ENCODE data around the gene SCAI.

SCAI gene

DNA sequence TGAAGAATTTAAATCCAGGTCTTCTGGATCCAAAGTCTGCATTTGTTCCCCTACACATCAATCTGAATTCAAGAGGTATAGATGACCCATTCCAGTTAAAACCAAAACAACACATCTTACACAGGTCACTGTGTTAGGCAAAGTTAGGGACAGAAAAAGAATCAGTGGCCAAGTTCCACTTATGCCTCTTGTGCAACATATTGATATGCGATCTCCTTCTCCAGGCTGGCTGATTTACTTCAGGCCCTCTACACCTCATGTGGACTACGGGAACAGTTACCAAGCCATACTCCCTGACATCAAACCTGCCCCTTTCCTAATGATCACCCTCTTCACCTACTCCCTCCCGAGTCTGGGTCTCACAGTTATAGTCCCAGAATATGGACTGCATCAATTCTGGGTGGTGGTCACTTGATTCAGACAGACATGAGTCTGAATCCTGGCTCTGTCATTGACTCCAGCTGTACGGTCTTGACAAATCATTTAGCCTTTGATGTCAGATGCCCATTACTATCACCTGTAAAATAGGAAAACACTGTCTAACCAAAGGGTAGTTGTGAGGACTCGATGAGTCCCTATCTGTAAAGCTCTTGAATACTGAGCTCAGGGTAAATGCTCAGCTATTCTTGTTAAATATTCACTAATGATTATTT, 228.4 kb downstream of the SCAI start:
- TF ChIP-seq, protein P1, sequence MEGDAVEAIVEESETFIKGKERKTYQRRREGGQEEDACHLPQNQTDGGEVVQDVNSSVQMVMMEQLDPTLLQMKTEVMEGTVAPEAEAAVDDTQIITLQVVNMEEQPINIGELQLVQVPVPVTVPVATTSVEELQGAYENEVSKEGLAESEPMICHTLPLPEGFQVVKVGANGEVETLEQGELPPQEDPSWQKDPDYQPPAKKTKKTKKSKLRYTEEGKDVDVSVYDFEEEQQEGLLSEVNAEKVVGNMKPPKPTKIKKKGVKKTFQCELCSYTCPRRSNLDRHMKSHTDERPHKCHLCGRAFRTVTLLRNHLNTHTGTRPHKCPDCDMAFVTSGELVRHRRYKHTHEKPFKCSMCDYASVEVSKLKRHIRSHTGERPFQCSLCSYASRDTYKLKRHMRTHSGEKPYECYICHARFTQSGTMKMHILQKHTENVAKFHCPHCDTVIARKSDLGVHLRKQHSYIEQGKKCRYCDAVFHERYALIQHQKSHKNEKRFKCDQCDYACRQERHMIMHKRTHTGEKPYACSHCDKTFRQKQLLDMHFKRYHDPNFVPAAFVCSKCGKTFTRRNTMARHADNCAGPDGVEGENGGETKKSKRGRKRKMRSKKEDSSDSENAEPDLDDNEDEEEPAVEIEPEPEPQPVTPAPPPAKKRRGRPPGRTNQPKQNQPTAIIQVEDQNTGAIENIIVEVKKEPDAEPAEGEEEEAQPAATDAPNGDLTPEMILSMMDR (IDR thresholded peaks at IDR 0.05; ENCODE audit: borderline replicate concordance, insufficient read depth, low read depth, low read length), result no peak
- no peak overlapping the region for H3K4me3 ChIP-seq (ENCODE audit: low read depth, low read length)

DNA sequence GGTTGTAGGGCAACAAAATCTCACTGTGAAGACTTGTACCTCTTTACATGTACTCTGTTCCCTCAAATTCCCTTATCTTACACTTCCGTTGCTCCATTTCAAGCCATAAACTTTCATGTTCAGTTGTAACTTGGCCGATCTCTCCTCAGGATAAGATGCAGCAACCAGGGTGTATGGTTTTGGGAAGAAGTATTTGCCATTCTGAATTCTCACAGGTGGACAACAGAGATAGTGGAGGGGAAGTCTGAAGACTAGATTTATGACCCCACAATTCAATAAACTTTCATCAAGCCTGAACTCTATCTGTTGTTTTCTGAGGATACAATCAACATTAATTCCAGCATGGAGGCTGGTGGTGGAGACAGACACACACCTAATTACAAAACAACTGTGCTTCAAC, 229.9 kb downstream of the SCAI start:
- no peak overlapping the region for H3K4me3 ChIP-seq (ENCODE audit: low read depth, low read length)
- TF ChIP-seq, protein P1 (IDR thresholded peaks at IDR 0.05; ENCODE audit: borderline replicate concordance, insufficient read depth, low read depth, low read length), result no peak

DNA sequence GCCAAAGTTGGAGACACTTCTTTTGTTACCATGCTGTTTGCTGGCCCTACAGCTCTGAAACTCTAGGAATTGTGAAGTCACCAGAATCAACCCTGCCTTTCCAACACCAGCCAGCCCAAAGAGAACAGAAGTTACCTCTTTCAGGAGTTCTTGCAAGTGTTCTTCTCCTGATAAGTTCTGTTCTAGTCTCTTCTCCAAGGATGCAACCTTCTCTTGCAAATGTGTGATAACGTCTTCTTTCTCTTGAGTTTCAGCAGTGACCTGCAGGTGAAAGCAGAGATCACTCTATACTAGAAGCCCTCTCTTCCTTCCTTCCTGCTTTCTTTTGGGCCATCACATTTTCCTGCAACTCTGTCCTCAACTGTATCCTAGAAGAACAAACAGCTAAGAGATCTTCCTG, 231.6 kb downstream of the SCAI start:
- TF ChIP-seq, protein P1 (IDR thresholded peaks at IDR 0.05; ENCODE audit: borderline replicate concordance, insufficient read depth, low read depth, low read length), result no peak

DNA sequence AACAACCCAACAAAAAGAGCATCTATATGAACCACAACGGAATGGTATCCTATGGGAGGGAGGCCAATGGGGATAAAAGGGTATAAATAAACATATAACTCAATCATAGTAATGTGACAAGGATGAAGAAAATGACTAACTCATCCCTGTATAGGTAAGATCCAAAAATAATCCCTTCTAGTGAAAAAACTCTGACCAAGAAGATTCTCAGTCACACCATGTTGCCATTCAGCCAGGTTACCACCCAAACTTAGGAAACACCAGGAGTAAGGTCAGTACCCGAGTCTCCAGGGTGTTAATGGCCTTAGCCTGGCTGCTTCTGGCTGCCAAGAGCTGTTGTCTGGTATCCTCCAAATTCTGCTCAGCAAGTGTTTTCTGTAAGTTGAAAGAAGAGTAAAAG, 235.2 kb downstream of the SCAI start:
- TF ChIP-seq, protein P1 (IDR thresholded peaks at IDR 0.05; ENCODE audit: borderline replicate concordance, insufficient read depth, low read depth, low read length), result no peak
- no peak overlapping the region for H3K4me3 ChIP-seq (ENCODE audit: low read depth, low read length)

More for the DNA sequence above, 231.6 kb downstream of the SCAI start:
- H3K4me3 ChIP-seq (ENCODE audit: low read depth, low read length), result no peak overlapping the region

DNA sequence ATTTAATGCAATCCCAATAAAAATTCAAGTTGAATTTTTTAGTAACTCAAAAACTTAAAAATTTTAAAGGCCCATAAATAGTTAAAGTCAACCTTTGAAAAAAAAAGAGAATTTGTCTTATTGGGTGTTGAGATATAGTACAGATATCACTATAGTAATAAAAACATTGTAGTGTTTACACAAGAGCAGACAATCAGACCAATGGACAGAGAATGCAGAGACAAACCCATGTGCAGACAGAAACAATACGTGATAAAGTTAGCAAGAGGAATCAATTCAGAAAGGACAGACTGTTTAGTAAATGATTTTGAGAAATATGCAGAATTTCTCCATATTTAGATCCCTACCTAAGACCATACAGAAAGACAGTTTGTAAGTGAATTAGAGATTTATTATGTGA, 236.4 kb downstream of the SCAI start:
- H3K4me3 ChIP-seq (ENCODE audit: low read depth, low read length), result no peak overlapping the region
- TF ChIP-seq, protein P1 (IDR thresholded peaks at IDR 0.05; ENCODE audit: borderline replicate concordance, insufficient read depth, low read depth, low read length), result no peak

DNA sequence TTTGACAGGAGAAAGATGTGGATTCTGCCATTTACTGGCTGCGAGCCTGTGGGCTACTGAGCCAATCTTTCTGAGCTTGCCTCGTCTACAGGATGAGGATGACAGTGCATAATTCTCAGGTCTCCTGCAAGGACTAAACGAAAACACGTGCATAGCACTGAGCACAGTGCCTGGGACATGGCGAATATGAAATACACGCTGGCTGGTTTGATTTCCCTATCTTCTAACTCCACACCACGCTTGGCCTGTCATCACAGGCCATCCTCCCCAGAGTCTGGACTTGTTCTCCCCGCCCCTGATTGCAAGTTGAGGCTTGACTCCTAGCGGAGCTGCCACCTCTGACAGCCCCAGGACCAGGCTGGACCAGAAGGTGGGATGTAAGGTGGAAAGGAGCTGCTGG, 243.5 kb downstream of the SCAI start:
- no peak overlapping the region for H3K4me3 ChIP-seq (ENCODE audit: low read depth, low read length)
- TF ChIP-seq, protein P1 (IDR thresholded peaks at IDR 0.05; ENCODE audit: borderline replicate concordance, insufficient read depth, low read depth, low read length), result no peak
